Erythroblast (primary cell): ENCODE data around the gene PAPOLA.
A peak's percentile ranks its signal among the peaks of the same experiment; 100 is the strongest.

ENCODE experiments used
- DNase-seq, 2 experiments: peaks; one replicate each; lab custom pipeline; 2025; lab: John Stamatoyannopoulos, UW
- GATA1 ChIP-seq: IDR thresholded peaks from 2 replicates; pipeline ENCODE4 v1.6.1; 2011; ENCODE audit warnings: low read depth, mild to moderate bottlenecking, control low read depth, low read length, moderate library complexity
- POLR2A ChIP-seq: IDR thresholded peaks from 2 replicates; pipeline ENCODE4 v1.6.1; 2011; ENCODE audit warnings: mild to moderate bottlenecking, low read length

PAPOLA gene

DNA sequence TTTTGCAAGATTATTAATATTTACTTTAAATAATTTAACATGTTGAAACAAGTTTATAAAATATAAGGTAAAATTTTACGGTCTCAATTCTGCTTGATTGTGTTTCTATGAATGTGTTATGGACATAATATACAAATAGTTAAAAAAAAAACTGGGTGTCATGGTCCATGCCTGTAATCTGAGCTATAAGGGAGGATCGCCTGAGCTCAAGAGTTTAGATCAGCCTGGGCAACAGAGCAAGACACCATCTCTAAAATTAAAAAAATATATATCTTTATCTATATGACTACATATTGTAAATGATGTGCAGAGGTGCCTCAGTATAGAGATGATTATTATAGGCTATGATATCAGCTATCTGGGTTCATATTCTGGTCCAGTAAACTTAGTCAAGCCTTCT lies 9.9 kb downstream of the PAPOLA start:
- no peak for DNase-seq
- TF ChIP-seq GATA1 (no peak), POLR2A (no peak)

GRCh38 chr14:96512602-96513397 lies 10.6 kb downstream of the PAPOLA start:
- no peak for DNase-seq
- no peak for TF ChIP-seq GATA1

GRCh38 chr14:96514694-96515093 lies 12.5 kb downstream of the PAPOLA start:
- no peak for DNase-seq
- TF ChIP-seq POLR2A (no peak), GATA1 (no peak)

DNA sequence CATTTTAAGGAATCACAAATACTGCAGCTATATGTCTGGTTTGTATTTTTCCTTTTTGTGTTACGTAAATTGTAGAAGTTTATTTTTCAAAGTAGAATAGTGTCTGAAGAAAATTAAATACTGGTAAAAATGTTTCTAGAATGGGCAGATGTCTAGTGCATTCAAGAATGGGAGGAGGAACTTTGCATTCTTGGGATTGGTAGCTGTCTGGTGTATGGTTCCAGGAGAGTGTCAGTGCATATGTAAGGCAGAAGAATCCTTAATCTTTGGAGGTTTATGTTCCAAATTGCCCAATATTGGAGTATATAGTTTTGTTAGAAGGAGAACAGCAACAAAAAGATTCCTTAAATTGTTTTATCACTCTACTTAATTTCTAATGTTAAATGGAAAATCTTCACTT lies 13.5 kb downstream of the PAPOLA start:
- TF ChIP-seq POLR2A (no peak), GATA1 (no peak)
- DNase-seq: no peak

GRCh38 chr14:96516351-96516750 lies 14.2 kb downstream of the PAPOLA start:
- DNase-seq: no peak
- TF ChIP-seq POLR2A (no peak), GATA1 (no peak)

- DNase-seq: no peak
- TF ChIP-seq GATA1: no peak
- TF ChIP-seq POLR2A: no peak
These were observed 17.8 kb downstream of the PAPOLA start for GRCh38 chr14:96519970-96520369.

- no peak for DNase-seq
- TF ChIP-seq GATA1 (no peak), POLR2A (no peak)
These were observed 23.3 kb downstream of the PAPOLA start for GRCh38 chr14:96525452-96525851.

GRCh38 chr14:96532632-96533031 lies 30.4 kb downstream of the PAPOLA start:
- no peak for TF ChIP-seq GATA1
- no peak for TF ChIP-seq POLR2A
- no peak for DNase-seq

DNA sequence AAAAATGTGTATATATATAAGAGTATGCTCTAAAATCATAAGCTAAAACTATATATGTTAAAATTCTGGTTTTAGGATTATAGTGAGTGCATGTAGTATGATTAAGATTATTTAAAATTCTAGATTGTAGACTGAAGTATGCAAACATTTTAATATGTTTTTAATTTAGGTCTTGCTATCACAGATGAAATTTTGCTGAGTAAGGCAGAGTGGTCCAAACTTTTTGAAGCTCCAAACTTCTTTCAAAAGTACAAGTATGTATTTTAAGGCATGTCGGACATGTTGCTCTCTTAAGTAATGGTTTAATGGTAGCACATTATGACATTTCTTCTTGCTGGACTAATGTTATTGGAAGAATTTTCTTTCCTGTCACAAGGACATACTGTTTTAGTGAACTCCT lies 34.6 kb downstream of the PAPOLA start:
- TF ChIP-seq POLR2A: no peak
- no peak for TF ChIP-seq GATA1
- DNase-seq: no peak

- DNase-seq: no peak
- no peak for TF ChIP-seq GATA1
- no peak for TF ChIP-seq POLR2A
These were observed 36.2 kb downstream of the PAPOLA start for GRCh38 chr14:96538097-96538989.

DNA sequence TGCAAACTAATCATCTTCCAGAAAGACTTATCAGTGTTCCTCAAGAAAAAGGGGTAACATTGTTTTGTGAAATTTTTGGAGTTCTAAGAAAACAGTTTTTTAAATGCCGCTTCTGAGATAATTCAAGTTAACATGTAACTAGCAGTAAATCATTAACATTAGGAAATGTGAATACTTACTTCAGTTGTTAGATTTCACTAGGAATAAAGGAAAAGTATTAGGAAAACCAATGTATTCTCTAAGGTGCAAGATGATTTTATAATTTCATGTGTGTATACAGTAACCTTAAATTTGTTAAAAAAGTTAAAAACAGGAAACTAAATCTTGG lies 36.8 kb downstream of the PAPOLA start:
- no peak for TF ChIP-seq GATA1
- TF ChIP-seq POLR2A: no peak
- no peak for DNase-seq

GRCh38 chr14:96554315-96554910 lies 52.2 kb downstream of the PAPOLA start:
- no peak for DNase-seq
- TF ChIP-seq GATA1: no peak
- no peak for TF ChIP-seq POLR2A

DNA sequence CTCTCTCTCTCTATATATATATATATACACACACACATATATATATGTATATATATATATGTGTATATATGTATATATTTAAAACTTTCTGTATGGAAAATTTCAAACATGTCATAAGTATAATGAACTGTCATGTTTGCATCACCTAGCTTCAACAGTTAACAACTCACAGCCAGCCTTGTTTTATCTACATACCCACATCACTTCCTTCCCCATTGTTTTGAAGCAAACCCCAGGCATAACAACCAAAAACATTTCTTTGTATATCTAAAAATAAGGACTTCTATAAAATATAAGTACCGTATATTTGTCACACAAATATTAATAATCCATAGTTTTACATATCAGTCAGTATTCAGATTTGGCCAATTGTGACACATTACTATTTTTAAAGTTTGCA lies 57.4 kb downstream of the PAPOLA start:
- TF ChIP-seq POLR2A (no peak), GATA1 (no peak)
- no peak for DNase-seq

DNA sequence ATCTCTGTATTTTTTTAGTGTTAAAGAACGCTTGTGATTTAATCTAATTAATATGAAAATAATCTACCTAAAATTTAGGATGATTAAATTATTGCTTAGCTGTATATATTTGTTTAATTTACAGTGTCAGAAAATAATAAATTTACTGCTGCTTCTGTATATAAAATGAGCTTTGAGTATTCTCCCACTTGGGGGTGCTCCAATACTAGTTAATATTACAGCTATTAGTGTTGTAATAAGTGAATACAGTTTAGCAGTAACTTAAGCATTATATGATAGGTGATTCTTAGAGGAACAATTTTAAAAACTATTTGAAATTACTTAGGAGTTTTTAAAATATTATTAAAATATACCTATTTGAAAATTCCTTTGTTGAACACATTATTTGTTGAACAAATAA lies 62.2 kb downstream of the PAPOLA start:
- TF ChIP-seq POLR2A (no peak), GATA1 (no peak)
- DNase-seq: peak in 1 of 2 experiments; percentile 29

DNA sequence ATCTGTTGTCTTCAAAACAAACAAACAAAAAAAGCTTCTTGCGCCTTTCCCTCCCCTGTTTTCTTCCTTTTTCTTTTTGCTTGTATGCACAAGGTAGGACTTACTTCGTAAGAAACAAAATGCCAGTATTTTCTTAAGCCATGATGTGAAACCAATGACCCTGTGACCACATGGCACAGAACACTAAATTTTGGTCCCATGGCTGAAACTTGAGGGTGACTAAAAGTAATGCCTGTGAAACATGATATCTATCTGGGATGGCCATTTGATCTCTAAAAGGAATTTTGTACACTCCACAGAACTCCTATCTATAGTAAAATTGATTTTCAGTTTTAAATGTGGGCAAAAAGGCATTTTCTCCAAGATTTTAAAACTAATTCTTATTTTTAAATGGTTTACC lies 63.6 kb downstream of the PAPOLA start:
- no peak for TF ChIP-seq GATA1
- no peak for TF ChIP-seq POLR2A
- no peak for DNase-seq
